GM12878 (cell line): ENCODE results near the gene RFK. TPM values are rescaled to one million over a fixed set of nuclear protein-coding genes. Genes with fewer than 3 reads are reported as not detected.

ENCODE experiments used
- ATAC-seq: fragments of 200-7000 bp; cut with Tn5 transposase; 3 replicates; pipeline ENCODE4 v1.9.1; 2020; ENCODE audit warnings: mild to moderate bottlenecking, moderate library complexity
- BruUV-seq: library from RNA; stranded (reverse); fragments of 400-500 nt; replicated peaks from 2 replicates; lab custom pipeline; 2021; lab: Mats Ljungman, UMichigan
- CTCF ChIA-PET: fragments of 300-600 bp; sonication (Branson Sonifier 250); formaldehyde crosslinking; extraction: SDS; loops from one replicate; lab custom pipeline; 2021; ENCODE audit warnings: inconsistent platforms; lab: Yijun Ruan, JAX
- POLR2A ChIA-PET: fragments of 350-600 bp; formaldehyde crosslinking; extraction: SDS; loops from one replicate; lab custom pipeline; 2021; ENCODE audit warnings: inconsistent platforms; lab: Charles Lee
- RAD21 ChIA-PET: fragments of 300-600 bp; sonication (Branson Sonifier 250); formaldehyde crosslinking; loops from one replicate; lab custom pipeline; 2023; ENCODE audit warnings: antibody characterized with exemption; ENCODE audit not compliant: unreplicated experiment; lab: Charles Lee
- SMC1A ChIA-PET: fragments of 300-600 bp; sonication (Branson Sonifier 250); formaldehyde crosslinking; loops from one replicate; lab custom pipeline; 2023; ENCODE audit not compliant: unreplicated experiment, uncharacterized antibody; lab: Charles Lee
- DNase-seq: peaks from one replicate; pipeline ENCODE4 v3.0.0-alpha.2; 2011; ENCODE audit warnings: low read depth, low spot score
- FAIRE-seq: peaks from 3 replicates; lab custom pipeline; 2011; peaks lifted over from hg19 to GRCh38; lab: Jason Lieb, UNC
- H2AFZ ChIP-seq: 2 replicates; pipeline ENCODE4 v1.6.0; 2011; ENCODE audit warnings: low read depth, low read length, control low read depth; ENCODE audit not compliant: control insufficient read depth
- H3K27ac ChIP-seq: 2 replicates; pipeline ENCODE4 v1.5.1; 2011; ENCODE audit warnings: control low read depth; ENCODE audit not compliant: control insufficient read depth, insufficient read depth
- H3K27me3 ChIP-seq, 2 experiments: replicated peaks in 1 of 2; 2 replicates each; pipeline versions ENCODE4 v1.6.0 to v1.6.1; 2011; ENCODE audit warnings: low read length in 1 of 2; ENCODE audit not compliant: control insufficient read depth in 2 of 2, insufficient read depth in 2 of 2
- H3K36me3 ChIP-seq, 2 experiments: 2 replicates each; pipeline ENCODE4 v1.5.1; 2011; ENCODE audit warnings: low read length in 1 of 2; ENCODE audit not compliant: control insufficient read depth in 2 of 2, insufficient read depth in 2 of 2
- H3K4me1 ChIP-seq: 2 replicates; pipeline ENCODE4 v1.6.1; 2011; ENCODE audit warnings: mild to moderate bottlenecking, low read length, moderate library complexity, mixed read lengths; ENCODE audit not compliant: control insufficient read depth, insufficient read depth
- H3K4me2 ChIP-seq: 2 replicates; pipeline ENCODE4 v1.6.0; 2011; ENCODE audit warnings: control low read depth; ENCODE audit not compliant: control insufficient read depth, insufficient read depth
- H3K4me3 ChIP-seq: fragments of 200-600 bp; sonication (generic); 2 replicates; pipeline ENCODE4 v1.5.1; 2016
- H3K79me2 ChIP-seq: 2 replicates; pipeline ENCODE4 v1.6.0; 2011; ENCODE audit warnings: low read length; ENCODE audit not compliant: control insufficient read depth, insufficient read depth
- H3K9ac ChIP-seq: 2 replicates; pipeline ENCODE4 v1.8.0; 2011; ENCODE audit warnings: low read length, control low read depth, mixed read lengths; ENCODE audit not compliant: control insufficient read depth, insufficient read depth
- H3K9me3 ChIP-seq: replicated peaks from 3 replicates; pipeline ENCODE4 v1.5.1; 2011; ENCODE audit warnings: mild to moderate bottlenecking, low read length; ENCODE audit not compliant: control insufficient read depth, insufficient read depth
- H4K20me1 ChIP-seq: 2 replicates; pipeline ENCODE4 v1.6.0; 2011; ENCODE audit not compliant: control insufficient read depth, insufficient read depth
- ATF3 ChIP-seq: IDR thresholded peaks from 2 replicates; pipeline ENCODE4 v1.6.1; 2011; ENCODE audit warnings: low read depth, mild to moderate bottlenecking, low read length, moderate library complexity, borderline replicate concordance; ENCODE audit errors: extremely low read depth
- CHD1 ChIP-seq: IDR thresholded peaks from 2 replicates; pipeline ENCODE4 v1.6.1; 2012; ENCODE audit warnings: low read depth, low read length, improper control_type of control experiment
- ETV6 ChIP-seq, 2 experiments: fragments of 450-650 bp in 1 of 2; IDR thresholded peaks in 1 of 2; conservative IDR thresholded peaks in 1 of 2; 2 replicates each; pipeline ENCODE4 v1.6.1; 2014; ENCODE audit warnings: antibody characterized with exemption in 1 of 2, borderline replicate concordance in 1 of 2, low read depth in 1 of 2, mild to moderate bottlenecking in 1 of 2, moderate library complexity in 1 of 2
- FOXK2 ChIP-seq: fragments of 450-650 bp; IDR thresholded peaks from 2 replicates; pipeline ENCODE4 v1.6.1; 2017; ENCODE audit warnings: mild to moderate bottlenecking, moderate library complexity
- NFIC ChIP-seq: IDR thresholded peaks from 2 replicates; pipeline ENCODE4 v1.6.1; 2012; ENCODE audit warnings: low read depth, mild to moderate bottlenecking, inconsistent platforms, low read length, moderate library complexity
- SMAD1 ChIP-seq: fragments of 450-650 bp; IDR thresholded peaks from 2 replicates; pipeline ENCODE4 v1.6.1; 2018; ENCODE audit warnings: mild to moderate bottlenecking, low read depth; ENCODE audit not compliant: partially characterized antibody
- SREBF1 ChIP-seq: IDR thresholded peaks from 2 replicates; pipeline ENCODE4 v1.6.1; 2012; ENCODE audit warnings: mild to moderate bottlenecking, low read length
- STAT1 ChIP-seq: fragments of 450-650 bp; conservative IDR thresholded peaks from 2 replicates; pipeline ENCODE4 v1.6.1; 2014; ENCODE audit warnings: antibody characterized with exemption, mild to moderate bottlenecking
- TCF3 ChIP-seq: IDR thresholded peaks from 2 replicates; pipeline ENCODE4 v1.6.1; 2012; ENCODE audit warnings: low read depth, mild to moderate bottlenecking, low read length, borderline replicate concordance; ENCODE audit not compliant: insufficient read depth
- TCF7 ChIP-seq: IDR thresholded peaks from 2 replicates; pipeline ENCODE4 v1.6.1; 2014; ENCODE audit warnings: antibody characterized with exemption, borderline replicate concordance
- ZBTB33 ChIP-seq: fragments of 450-650 bp; IDR thresholded peaks from 2 replicates; pipeline ENCODE4 v1.6.1; 2017; ENCODE audit warnings: mild to moderate bottlenecking
- ZBTB4 ChIP-seq: fragments of 450-650 bp; formaldehyde crosslinking; IDR thresholded peaks from 2 replicates; pipeline ENCODE4 v1.4.0; 2022; ENCODE audit warnings: mild to moderate bottlenecking, moderate library complexity
- ZNF207 ChIP-seq: fragments of 450-650 bp; IDR thresholded peaks from 2 replicates; pipeline ENCODE4 v1.6.1; 2014; ENCODE audit warnings: antibody characterized with exemption, mild to moderate bottlenecking, borderline replicate concordance
- WGBS: methylation state at CpG from one replicate; pipeline ENCODE4 v1.1.6; 2016; ENCODE audit warnings: low lambda C conversion rate; ENCODE audit not compliant: insufficient replicate concordance, insufficient coverage; ENCODE audit errors: missing lambda C conversion rate; 5-methylcytosine and 5-hydroxymethylcytosine counted together
- in situ Hi-C: fragments of 300-500 bp; cut with MboI; formaldehyde crosslinking; loops from 9 replicates; pipeline ENCODE4 v1.14.3; 2018; ENCODE audit warnings: mixed read lengths
- intact Hi-C: fragments of 100-400 bp; cut with micrococcal nuclease; formaldehyde crosslinking; loops from one replicate; pipeline ENCODE4 v1.14.2; 2022; ENCODE audit not compliant: unreplicated experiment
- polyA plus RNA-seq, 11 experiments: library from polyadenylated mRNA; depleted of rRNA in 4 of 11; unstranded in 6 of 11; stranded (reverse) in 5 of 11; fragments of >200 nt; fragmentation: Nextera tagmentation in 4 of 11; fragmentation: Illumina TruSeq in 1 of 11; extraction: Ambion mirVana in 4 of 11; extraction: Trizol in 1 of 11; gene quantifications; 1 replicate in 1 of 11; 2 replicates in 10 of 11; pipeline versions ENCODE4 v1.2.1 to v1.2.3, GENCODE V29; 2011 to 2016; ENCODE audit warnings: inconsistent platforms in 2 of 11, missing spikeins in 2 of 11, low read depth in 1 of 11
- total RNA-seq, 4 experiments: library from RNA; depleted of rRNA in 3 of 4; stranded (reverse); fragments of >200 nt in 3 of 4; fragmentation: Illumina TruSeq in 1 of 4; extraction: Trizol in 1 of 4; gene quantifications; 2 replicates each; pipeline versions ENCODE4 v1.2.1 to v1.2.3, GENCODE V29; 2013 to 2021

Gene RFK
- total and polyA plus RNA-seq, 10 of the 15 experiments (the other 5 are each of a cell fraction or from before 2014, with no cell fraction given): 4.4 to 18.6 (median 11.6) TPM

GRCh38 chr9:76423216-76424177 lies 29.3 kb upstream of the RFK start:
- H3K4me3 ChIP-seq: no peak overlapping the region
- ChIA-PET CTCF (no interaction called here), POLR2A (no interaction called here), RAD21 (no interaction called here), SMC1A (interaction anchor here (0.7 kb wide), 1 partner anchor 29 kb away, joined by 3 read pairs; the partner anchor contains the start of gene RFK)
- FAIRE-seq (no peak), ATAC-seq (no peak), DNase-seq (no peak)
- no peaks in the 10 kb centered on the region for H3K9me3 ChIP-seq
- H3K79me2 ChIP-seq: no peaks in the 10 kb centered on the region
- H3K4me1 ChIP-seq: no peaks in the 10 kb centered on the region
- in situ Hi-C loops: no loop called here
- H4K20me1 ChIP-seq: no peaks in the 10 kb centered on the region
- no peak for TF ChIP-seq SREBF1
- no peak for TF ChIP-seq ZNF207
- no peak for TF ChIP-seq NFIC
- TF ChIP-seq FOXK2: no peak
- no peak for TF ChIP-seq ATF3
- no peak for TF ChIP-seq ETV6 (conservative IDR thresholded peaks at IDR 0.05 in 1 of 2, IDR thresholded peaks at IDR 0.05 in 1 of 2; ENCODE audit: borderline replicate concordance in 1 of 2, low read depth in 1 of 2)
- TF ChIP-seq STAT1: no peak
- no peak for TF ChIP-seq ZBTB4
- TF ChIP-seq ZBTB33: no peak
- no peak for TF ChIP-seq TCF3
- no peak for TF ChIP-seq TCF7
- TF ChIP-seq SMAD1: no peak
- no peak for TF ChIP-seq CHD1
- no peak overlapping the region for H3K27ac ChIP-seq
- H3K4me2 ChIP-seq: no peak overlapping the region
- no peaks in the 10 kb centered on the region for H3K27me3 ChIP-seq
- H3K36me3 ChIP-seq: no peaks in the 10 kb centered on the region
- no peak overlapping the region for H3K9ac ChIP-seq
- BruUV-seq: no TSS peak
- 81% methylated on average over 2 of the region's 2 CpGs for WGBS
- H2AFZ ChIP-seq: no peak overlapping the region
- intact Hi-C loops: no loop called here
